IPS-18c (cell line): ENCODE measurements around the gene GLMN.

ENCODE experiments used
- H3K4me3 ChIP-seq: 2 replicates; pipeline ENCODE4 v1.7.0; 2013; ENCODE audit warnings: low read depth, mild to moderate bottlenecking, low read length, moderate library complexity; ENCODE audit not compliant: insufficient read depth
- H3K9me3 ChIP-seq: one replicate; pipeline ENCODE4 v1.6.1; 2013; ENCODE audit warnings: mild to moderate bottlenecking, low read length, moderate library complexity; ENCODE audit not compliant: control insufficient read depth, insufficient read depth

GLMN gene, protein sequence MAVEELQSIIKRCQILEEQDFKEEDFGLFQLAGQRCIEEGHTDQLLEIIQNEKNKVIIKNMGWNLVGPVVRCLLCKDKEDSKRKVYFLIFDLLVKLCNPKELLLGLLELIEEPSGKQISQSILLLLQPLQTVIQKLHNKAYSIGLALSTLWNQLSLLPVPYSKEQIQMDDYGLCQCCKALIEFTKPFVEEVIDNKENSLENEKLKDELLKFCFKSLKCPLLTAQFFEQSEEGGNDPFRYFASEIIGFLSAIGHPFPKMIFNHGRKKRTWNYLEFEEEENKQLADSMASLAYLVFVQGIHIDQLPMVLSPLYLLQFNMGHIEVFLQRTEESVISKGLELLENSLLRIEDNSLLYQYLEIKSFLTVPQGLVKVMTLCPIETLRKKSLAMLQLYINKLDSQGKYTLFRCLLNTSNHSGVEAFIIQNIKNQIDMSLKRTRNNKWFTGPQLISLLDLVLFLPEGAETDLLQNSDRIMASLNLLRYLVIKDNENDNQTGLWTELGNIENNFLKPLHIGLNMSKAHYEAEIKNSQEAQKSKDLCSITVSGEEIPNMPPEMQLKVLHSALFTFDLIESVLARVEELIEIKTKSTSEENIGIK

DNA sequence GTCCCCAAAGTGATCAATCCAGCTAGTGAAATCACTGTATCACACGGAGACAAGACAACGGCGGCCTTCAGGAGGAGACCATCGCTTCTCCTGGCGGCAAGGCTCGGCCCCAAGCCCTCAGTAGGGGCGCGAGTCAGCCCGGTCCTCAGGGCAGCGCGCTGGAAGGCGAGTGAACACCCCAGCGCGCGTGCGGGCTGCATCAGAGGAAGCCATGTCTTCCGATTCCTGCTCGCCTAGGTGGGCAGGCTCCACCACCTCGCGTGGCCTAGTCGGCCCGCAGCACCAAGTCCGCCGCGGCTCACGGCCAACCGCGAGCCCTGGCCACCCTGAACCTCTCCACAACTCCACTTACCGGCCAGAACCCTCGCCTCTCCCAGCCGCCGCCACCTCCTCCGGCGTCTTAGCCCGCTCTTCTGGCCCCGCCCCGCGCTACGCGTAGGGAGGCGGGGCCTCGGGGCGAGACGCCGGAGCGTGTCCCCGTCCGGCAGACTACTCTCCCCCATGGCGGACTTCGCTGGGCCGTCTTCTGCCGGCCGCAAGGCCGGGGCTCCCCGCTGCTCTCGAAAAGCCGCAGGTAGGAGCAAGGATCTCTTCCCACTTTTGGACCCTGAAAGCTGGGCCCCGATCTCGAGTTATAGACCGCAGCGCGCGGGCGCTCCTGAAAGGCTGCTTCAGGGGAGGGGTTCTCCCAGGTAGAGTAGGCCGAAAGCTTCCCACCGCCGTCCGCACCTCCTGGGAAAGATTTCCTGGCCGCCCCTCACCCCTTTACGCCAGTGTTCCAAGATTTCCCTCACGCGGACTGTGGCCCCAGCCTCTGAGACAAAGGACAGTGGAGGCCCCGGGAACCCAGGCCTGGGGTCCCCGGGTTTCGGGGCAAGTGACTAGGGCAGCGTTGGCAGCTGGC is at the start of gene GLMN, which contains the start of gene RPAP2:
TSS of gene GLMN (minus strand) at position 415 of the 904 bp plus-strand sequence. CDS start 988 bp downstream, outside the sequence.
TSS of gene RPAP2 (plus strand) at position 487 of the 904 bp plus-strand sequence. CDS start at position 502, 15 bp downstream.
- peak within 1 kb of the TSS; percentile 96 for H3K4me3 ChIP-seq
- no peaks in the 10 kb centered on the region for H3K9me3 ChIP-seq

DNA sequence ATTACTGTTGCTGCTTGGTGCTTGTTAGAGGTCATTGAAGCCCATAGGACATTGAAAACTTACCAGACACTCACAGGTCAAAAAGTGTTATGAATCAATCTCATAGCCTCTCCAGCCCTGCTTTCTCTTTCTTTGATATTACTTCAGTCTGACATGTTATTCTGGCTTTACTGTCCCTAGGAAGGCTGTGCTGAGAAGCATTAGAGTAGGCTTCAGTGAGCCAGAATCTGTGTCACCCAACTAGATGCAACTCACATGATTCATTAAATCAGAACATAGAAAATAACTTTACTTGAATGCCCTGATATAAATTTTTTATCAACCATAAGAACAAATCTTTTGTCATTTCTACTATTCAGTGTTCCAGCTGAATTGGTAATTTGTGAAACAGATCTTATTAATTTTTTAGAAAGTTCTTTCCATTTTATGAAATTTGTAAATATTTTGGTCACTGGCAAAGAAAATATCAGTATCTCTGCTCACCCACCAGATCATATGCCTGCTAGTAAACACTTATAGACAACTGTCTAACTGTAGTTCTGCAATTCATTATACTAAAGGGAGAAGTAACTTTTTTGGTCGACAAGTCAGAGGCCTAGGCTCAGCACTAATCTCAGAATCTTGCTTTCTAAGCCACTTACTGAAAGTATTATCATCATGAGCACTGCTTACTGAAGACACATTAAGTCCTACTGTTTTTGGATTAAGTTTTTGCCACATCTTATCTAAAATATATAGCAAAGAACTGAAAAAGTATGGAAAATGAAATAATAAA is 48.3 kb upstream of the GLMN start:
- no peak overlapping the region for H3K4me3 ChIP-seq
- no peaks in the 10 kb centered on the region for H3K9me3 ChIP-seq

DNA sequence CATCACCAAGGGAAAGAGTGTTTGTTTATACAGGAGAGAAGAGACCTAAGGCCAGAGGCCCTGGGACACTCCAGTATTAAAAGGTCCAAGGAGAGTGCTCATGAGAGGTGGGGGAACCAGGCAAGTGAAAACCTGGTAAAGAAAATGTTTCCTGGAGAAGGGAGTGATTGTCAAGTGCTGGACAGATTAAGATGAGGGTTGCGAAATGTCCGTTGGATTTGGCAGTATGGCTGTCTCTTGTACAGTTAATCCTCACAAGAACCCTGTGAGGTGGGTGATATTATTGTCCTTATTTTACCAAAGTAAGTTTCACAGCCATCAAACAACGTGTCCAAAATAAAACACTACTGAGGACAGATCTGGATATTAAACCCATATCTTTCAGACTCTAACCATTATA is 44.3 kb upstream of the GLMN start:
- no peaks in the 10 kb centered on the region for H3K9me3 ChIP-seq

DNA sequence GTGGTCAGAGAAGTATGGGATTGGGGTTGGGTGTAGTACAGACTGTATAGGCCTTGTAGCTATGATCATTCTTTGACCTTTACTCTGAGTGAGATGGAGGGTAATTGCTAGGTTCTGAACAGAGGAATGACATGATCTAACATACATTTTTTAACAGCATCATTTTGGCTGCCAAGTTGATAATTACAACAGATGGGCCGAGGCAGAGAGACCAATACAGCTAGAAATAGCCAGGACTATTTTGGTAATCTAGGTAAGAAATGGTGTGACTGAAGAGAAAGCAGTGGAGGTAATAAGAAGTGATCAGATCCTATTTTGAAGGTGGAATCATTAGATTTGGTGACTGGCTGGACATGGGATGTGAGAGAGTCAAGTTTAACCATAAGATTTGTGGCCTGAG is 43.6 kb upstream of the GLMN start:
- Histone ChIP-seq H3K9me3 (no peaks in the 10 kb centered on the region), H3K4me3 (no peak overlapping the region)

More for the DNA sequence above, 44.3 kb upstream of the GLMN start:
- H3K4me3 ChIP-seq: no peak overlapping the region

DNA sequence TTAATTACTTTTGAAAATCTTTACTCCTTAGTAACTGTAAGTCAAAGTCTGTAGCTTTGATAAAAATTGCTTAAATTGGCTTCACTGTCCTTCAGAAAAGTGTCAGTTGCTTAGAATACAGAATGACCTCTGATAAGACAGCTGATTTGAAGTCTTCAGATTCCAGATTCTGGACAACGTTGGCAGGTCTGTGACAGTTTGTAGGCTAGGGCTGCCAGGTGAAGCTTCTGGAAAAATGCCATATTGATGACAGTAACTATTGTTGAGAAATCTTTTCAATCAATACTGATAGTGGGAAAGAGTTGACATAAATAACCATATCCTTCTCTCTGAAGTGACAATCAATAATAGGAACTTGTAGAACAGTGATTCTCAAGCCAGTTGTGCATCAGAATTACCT is 41.4 kb upstream of the GLMN start:
- Histone ChIP-seq H3K9me3 (no peaks in the 10 kb centered on the region), H3K4me3 (no peak overlapping the region)

DNA sequence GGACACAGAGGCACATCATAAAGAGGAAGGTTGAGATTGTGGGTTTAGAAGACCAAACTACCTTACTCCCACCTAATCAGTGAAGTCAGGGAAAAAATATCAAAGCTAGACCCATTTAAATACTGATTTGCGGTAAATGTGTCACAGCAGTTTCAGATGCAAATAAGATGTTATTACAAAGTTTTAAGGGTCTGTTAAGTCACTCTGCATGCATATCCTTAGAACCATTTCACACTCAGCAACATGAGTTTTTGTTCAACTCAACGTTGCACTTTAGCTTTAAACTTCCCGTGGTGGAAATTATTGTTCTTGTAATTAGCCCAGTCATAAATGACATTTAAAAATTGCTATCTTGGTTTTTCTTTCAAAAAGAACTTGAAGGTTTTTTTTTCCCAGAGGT is 34.9 kb upstream of the GLMN start:
- Histone ChIP-seq H3K4me3 (no peak overlapping the region), H3K9me3 (peaks cover 2% of the 10 kb centered on the region)

DNA sequence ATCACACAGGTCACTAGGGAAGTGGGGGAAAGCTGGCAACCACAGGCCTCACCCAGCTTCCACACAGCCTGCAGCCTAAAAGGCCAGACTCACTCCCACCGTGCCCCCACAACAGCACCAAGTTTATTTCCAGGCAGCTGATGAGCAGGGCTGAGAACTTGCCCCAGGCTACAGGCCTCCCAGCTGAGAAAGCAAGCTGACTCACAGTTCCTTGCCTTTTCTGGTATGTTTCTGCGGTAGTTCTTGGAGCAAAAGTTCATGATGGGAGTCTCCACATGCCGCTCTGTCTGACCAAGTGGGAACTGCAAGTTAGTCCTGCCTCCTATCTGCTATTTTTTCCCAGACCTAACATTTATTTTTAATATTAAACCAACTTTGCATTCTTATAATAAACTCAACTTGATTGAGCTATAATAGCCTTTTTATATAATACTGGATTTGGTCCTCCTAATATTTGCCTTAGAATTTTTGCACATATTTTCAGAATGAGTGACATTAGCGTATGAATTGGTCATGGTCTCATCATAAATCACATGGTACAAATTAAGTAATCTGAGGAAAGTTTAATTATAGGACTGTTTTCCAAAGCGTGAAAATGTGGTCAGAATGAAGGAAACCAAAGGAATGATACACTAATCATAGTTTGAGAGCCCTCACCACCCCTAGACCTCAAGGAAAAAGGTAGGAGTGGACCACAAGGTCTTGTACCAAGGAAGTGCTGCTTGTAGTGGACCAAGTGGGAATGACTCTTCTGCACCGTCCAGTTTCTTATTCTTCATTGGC is 30.8 kb upstream of the GLMN start:
- H3K4me3 ChIP-seq: no peak overlapping the region

DNA sequence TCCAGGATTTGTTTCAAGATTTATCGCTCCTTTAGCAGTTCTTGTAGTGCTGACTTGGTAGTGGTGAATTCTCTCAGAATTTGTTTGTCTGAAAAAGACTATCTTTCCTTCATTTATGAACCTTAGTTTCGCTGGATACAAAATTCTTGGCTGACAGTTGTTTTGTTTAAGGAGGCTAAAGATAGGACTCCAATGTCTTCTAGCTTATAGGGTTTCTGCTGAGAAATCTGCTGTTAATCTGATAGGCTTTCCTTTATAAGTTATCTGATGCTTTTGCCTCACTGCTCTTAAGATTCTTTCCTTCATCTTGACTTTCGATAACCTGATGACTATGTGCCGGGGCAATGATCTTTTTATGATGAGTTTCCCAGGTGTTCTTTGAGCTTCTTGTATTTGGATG is 29.0 kb upstream of the GLMN start:
- Histone ChIP-seq H3K9me3 (peaks cover 2% of the 10 kb centered on the region), H3K4me3 (no peak overlapping the region)

More for the DNA sequence above, 30.8 kb upstream of the GLMN start:
- H3K9me3 ChIP-seq: peaks cover 2% of the 10 kb centered on the region

DNA sequence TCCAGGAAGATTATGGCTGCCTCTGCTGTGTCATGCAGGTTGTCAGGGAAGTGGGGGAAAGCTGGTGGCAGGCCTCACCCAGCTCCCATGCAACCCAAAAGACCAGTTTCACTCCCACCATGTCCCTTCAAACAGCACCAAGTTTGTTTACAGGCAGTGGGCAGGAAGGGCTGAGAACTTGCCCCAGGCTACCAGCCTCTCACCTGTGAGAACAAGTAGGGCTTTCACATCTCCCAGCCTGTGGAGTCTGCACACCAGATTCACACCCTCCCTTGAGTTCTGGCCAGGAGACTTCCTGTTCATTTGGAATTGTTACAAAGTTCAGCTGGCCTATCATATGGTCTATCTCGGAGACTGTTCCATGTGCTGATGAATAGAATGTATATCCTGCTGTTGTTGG is 27.9 kb upstream of the GLMN start:
- Histone ChIP-seq H3K9me3 (peaks cover 2% of the 10 kb centered on the region), H3K4me3 (no peak overlapping the region)

DNA sequence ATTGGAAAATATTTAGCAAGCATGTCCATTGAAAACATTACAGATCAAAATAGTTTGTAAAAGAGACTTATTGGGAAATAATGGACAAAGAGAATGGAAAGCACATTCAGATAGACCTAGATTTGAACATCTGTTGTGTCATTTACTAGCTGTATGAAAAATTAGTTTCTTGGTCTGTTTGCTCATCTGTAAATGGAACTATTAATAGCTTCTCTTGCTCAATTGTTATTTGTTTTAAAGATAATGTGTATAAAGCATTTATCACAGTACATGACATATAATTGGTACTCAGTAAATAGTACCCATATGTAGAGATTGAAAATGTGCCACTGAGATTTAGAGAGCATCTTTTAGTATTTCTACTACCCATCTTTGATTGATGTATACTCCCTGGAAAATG is 26.0 kb upstream of the GLMN start:
- Histone ChIP-seq H3K9me3 (peaks cover 2% of the 10 kb centered on the region), H3K4me3 (no peak overlapping the region)

DNA sequence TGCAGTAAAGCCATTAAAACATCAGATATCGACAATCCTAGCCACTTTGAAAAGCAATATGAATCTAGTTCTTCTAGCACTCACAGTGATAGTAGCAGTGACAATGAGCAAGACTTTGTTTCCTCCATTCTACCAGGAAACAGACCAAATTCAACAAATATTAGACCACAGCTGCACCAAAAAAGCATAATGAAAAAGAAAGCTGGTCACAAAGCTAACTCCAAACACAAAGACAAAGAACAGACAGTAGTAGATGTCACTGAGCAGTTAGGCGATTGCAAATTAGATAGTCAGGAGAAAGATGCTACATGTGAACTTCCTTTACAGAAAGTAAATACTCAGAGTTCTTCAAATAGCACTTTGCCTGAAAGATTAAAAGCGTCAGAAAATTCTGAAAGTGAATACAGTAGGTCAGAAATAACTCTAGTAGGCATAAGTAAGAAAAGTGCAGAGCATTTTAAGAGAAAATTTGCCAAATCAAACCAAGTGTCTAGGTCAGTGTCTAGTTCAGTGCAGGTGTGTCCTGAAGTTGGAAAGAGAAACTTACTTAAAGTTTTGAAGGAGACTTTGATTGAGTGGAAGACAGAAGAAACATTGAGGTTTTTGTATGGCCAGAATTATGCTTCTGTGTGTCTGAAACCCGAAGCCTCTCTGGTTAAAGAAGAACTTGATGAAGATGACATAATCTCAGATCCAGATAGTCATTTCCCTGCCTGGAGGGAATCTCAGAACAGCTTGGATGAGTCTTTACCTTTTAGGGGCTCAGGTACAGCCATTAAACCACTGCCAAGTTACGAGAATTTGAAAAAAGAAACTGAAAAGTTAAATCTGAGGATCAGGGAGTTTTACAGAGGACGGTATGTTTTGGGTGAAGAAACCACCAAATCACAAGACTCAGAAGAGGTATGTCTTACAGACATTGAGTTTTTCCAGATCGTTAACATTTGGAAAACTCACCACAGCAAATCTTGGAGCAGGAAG is 25.0 kb upstream of the GLMN start:
- Histone ChIP-seq H3K4me3 (no peak overlapping the region), H3K9me3 (no peaks in the 10 kb centered on the region)

DNA sequence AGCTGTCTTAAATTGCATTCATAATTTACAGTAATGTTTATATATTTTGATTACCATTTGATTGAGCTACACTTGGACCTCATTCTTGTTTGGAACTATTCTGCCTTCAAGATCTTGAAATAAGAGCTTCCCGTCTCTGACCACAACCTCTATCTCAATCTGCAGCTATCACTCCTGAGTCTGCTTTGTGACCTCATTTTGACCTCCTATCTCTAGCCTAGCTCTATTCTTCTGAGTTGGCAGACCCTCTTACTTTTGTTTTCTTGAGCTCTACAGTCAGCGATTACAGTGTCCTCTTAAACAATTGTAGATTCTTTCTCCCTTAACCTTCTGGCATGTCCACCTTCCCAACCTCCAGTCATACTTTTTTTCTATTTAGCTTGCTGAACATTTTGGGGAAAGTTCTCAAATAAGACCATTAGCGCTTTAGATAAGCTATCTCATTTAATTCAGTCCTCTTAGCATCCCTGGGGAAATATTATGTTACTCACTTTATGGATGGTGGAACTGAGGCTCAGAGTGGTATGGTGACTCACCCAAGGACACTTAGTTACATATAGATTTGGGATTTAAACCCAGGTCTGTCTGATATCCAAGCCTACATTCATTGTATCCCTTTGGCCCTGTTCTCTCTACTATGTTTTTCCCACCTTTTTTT is 19.2 kb upstream of the GLMN start:
- Histone ChIP-seq H3K9me3 (no peaks in the 10 kb centered on the region), H3K4me3 (no peak overlapping the region)

DNA sequence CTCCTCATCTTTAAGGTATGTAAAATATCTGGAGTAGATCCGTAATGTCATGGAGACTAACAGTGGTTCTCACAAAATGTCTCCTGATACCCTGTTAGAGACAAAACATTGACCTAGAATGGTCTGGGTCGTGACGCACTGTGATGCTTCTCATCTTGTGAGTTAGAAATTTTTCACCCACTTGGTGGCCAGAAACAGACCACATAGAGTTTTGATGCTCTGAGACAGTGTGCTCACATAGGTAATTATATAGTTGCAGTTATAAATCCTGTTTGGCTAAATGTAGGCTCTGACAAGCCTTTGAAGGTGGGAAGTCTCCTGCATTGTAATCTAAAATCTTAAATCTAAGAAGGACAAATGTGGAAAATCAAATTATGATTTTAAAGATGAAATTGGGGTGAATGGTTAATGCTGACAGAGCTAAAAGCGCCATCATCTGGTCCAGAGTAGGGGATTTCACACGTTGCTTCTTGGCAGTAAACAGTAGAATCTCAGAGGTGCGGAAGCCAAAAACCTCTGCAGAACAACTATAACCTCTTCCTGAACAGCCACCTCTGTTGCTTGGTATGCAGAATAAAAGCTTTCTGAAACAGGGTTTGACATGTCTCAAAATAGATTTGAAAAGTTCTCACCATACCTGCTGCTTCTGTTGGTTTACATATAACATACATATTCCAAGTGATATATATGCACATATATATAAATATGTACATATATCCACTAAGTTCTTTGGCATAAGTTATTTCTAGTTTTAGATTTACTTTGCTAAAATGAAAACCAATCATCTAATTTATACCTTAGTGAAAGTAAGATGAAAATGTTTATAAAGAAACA is 17.2 kb upstream of the GLMN start:
- H3K9me3 ChIP-seq: no peaks in the 10 kb centered on the region
- no peak overlapping the region for H3K4me3 ChIP-seq

DNA sequence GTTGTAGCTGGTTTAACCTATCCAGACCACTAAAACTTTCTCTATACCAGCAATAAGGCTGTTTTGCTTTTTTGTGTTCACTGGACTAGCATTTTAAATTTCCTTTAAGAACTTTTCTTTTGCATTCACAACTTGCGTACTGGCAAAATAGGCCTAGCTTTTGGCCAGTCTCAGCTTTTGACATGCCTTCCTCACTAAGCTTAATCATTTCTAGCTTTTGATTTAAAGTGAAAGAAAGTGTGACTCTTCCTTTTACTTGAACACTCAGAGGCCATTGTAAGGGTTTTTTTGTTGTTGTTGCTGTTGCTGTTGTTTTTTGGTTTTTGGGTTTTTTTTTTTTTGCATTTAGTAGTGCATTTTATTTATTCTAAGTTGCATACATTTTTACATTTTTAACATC is 15.2 kb upstream of the GLMN start:
- H3K4me3 ChIP-seq: no peak overlapping the region
- no peaks in the 10 kb centered on the region for H3K9me3 ChIP-seq
